Measurements from ENCODE around the gene RAG1. TPM values are rescaled to one million over a fixed set of nuclear protein-coding genes. Genes with fewer than 3 reads are reported as not detected.

The RAG1 gene
- polyA plus RNA-seq, 1 donor (not counting 4 experiments of a cell fraction or from before 2014, with no cell fraction given): 1.3 TPM

- H3K4me2 ChIP-seq (ENCODE audit: control insufficient read depth, extremely low read depth, insufficient read depth, low read depth, low read length): no peak overlapping the region
- H3K27me3 ChIP-seq (ENCODE audit: control insufficient read depth, extremely low read depth, insufficient read depth, low read length): no peaks in the 10 kb centered on the region
- no peaks in the 10 kb centered on the region for H3K9me1 ChIP-seq (ENCODE audit: control insufficient read depth, extremely low read depth, insufficient read depth, low read length)
- H3K36me3 ChIP-seq (ENCODE audit: control insufficient read depth in 2 of 2, extremely low read depth in 1 of 2, insufficient read depth in 2 of 2, low read length in 2 of 2): no peaks in the 10 kb centered on the region
- peaks cover 3% of the 10 kb centered on the region for H3K4me1 ChIP-seq (ENCODE audit: control insufficient read depth, extremely low read depth, insufficient read depth, low read length)
- H3K27ac ChIP-seq (ENCODE audit: control insufficient read depth, insufficient read depth, low read length): no peak overlapping the region
- no peaks in the 10 kb centered on the region for H3K9me3 ChIP-seq (ENCODE audit: control insufficient read depth, low read depth, low read length)
- FAIRE-seq (no peak), DNase-seq (ENCODE audit: low read depth, low spot score) (no peak)
- H3K79me2 ChIP-seq (ENCODE audit: control insufficient read depth, insufficient read depth, low read length): no peaks in the 10 kb centered on the region
- dilution Hi-C loops (cut with MboI; ENCODE audit: extremely low pct_ligation_motif_present, low sequenced_read_pairs): no loop called here
- H4K20me1 ChIP-seq (ENCODE audit: control insufficient read depth, extremely low read depth, insufficient read depth, low read length): no peaks in the 10 kb centered on the region
- TF ChIP-seq, protein P1, sequence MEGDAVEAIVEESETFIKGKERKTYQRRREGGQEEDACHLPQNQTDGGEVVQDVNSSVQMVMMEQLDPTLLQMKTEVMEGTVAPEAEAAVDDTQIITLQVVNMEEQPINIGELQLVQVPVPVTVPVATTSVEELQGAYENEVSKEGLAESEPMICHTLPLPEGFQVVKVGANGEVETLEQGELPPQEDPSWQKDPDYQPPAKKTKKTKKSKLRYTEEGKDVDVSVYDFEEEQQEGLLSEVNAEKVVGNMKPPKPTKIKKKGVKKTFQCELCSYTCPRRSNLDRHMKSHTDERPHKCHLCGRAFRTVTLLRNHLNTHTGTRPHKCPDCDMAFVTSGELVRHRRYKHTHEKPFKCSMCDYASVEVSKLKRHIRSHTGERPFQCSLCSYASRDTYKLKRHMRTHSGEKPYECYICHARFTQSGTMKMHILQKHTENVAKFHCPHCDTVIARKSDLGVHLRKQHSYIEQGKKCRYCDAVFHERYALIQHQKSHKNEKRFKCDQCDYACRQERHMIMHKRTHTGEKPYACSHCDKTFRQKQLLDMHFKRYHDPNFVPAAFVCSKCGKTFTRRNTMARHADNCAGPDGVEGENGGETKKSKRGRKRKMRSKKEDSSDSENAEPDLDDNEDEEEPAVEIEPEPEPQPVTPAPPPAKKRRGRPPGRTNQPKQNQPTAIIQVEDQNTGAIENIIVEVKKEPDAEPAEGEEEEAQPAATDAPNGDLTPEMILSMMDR (optimal IDR thresholded peaks at IDR 0.05 in 1 of 3, IDR thresholded peaks at IDR 0.05 in 1 of 3, conservative IDR thresholded peaks at IDR 0.05 in 1 of 3; ENCODE audit: extremely low read depth in 1 of 3, insufficient read depth in 2 of 3, low read length in 3 of 3): no peak
- TF ChIP-seq EZH2 (IDR thresholded peaks at IDR 0.05; ENCODE audit: low read length): no peak
- no peak overlapping the region for H3K4me3 ChIP-seq (ENCODE audit: control insufficient read depth in 2 of 3, extremely low read depth in 1 of 3, insufficient read depth in 2 of 3, low read depth in 1 of 3, low read length in 3 of 3)
- no peak overlapping the region for H3K9ac ChIP-seq (ENCODE audit: control insufficient read depth, extremely low read depth, insufficient read depth, low read length)
- no peak overlapping the region for H2AFZ ChIP-seq (ENCODE audit: control insufficient read depth, low read length)
Measured at GRCh38 chr11:36596880-36597279, 29.1 kb downstream of the RAG1 start.

DNA sequence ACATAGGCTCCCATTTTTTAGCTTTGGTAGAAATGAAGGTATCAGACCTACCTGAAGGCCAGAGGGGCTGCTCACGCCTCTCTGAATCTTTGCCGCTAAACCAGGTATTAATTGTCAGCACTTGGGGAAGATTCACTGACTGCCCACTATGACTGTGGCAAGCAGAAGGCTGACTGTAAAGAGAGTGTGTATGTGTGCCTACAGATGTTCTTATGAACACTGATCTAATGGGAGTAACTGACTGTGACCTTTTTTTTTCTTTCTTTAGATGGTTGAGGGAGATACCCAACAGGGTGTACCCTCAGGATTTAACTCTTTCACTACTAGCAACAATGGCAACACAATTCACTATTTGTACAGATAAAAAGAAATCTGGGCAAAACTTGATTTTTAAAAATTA lies 30.2 kb downstream of the RAG1 start, which contains the start of gene RAG2:
Gene RAG2, minus strand, starts transcription at position 186 of the 400 bp plus-strand sequence. CDS start 4,068 bp downstream, outside the sequence.
- Histone ChIP-seq H4K20me1 (ENCODE audit: control insufficient read depth, extremely low read depth, insufficient read depth, low read length) (no peaks in the 10 kb centered on the region), H3K4me2 (ENCODE audit: control insufficient read depth, extremely low read depth, insufficient read depth, low read depth, low read length) (no peak within 1 kb of the TSS), H2AFZ (ENCODE audit: control insufficient read depth, low read length) (no peak within 1 kb of the TSS), H3K9me3 (ENCODE audit: control insufficient read depth, low read depth, low read length) (no peaks in the 10 kb centered on the region), H3K36me3 (ENCODE audit: control insufficient read depth in 2 of 2, extremely low read depth in 1 of 2, insufficient read depth in 2 of 2, low read length in 2 of 2) (no peaks in the 10 kb centered on the region), H3K9ac (ENCODE audit: control insufficient read depth, extremely low read depth, insufficient read depth, low read length) (no peak within 1 kb of the TSS), H3K27ac (ENCODE audit: control insufficient read depth, insufficient read depth, low read length) (no peak within 1 kb of the TSS), H3K27me3 (ENCODE audit: control insufficient read depth, extremely low read depth, insufficient read depth, low read length) (no peaks in the 10 kb centered on the region), H3K4me1 (ENCODE audit: control insufficient read depth, extremely low read depth, insufficient read depth, low read length) (peaks cover 3% of the 10 kb centered on the region), H3K4me3 (ENCODE audit: control insufficient read depth in 2 of 3, extremely low read depth in 1 of 3, insufficient read depth in 2 of 3, low read depth in 1 of 3, low read length in 3 of 3) (no peak within 1 kb of the TSS), H3K9me1 (ENCODE audit: control insufficient read depth, extremely low read depth, insufficient read depth, low read length) (no peaks in the 10 kb centered on the region), H3K79me2 (ENCODE audit: control insufficient read depth, insufficient read depth, low read length) (no peaks in the 10 kb centered on the region)
- FAIRE-seq: no peak
- dilution Hi-C loops (cut with MboI; ENCODE audit: extremely low pct_ligation_motif_present, low sequenced_read_pairs): no loop called here
- TF ChIP-seq, protein P1 (optimal IDR thresholded peaks at IDR 0.05 in 1 of 3, IDR thresholded peaks at IDR 0.05 in 1 of 3, conservative IDR thresholded peaks at IDR 0.05 in 1 of 3; ENCODE audit: extremely low read depth in 1 of 3, insufficient read depth in 2 of 3, low read length in 3 of 3): no peak
- no peak for TF ChIP-seq EZH2 (IDR thresholded peaks at IDR 0.05; ENCODE audit: low read length)
- no peak for DNase-seq (ENCODE audit: low read depth, low spot score)
